ENCODE measurements around the gene IRGQ.

Gene IRGQ

DNA sequence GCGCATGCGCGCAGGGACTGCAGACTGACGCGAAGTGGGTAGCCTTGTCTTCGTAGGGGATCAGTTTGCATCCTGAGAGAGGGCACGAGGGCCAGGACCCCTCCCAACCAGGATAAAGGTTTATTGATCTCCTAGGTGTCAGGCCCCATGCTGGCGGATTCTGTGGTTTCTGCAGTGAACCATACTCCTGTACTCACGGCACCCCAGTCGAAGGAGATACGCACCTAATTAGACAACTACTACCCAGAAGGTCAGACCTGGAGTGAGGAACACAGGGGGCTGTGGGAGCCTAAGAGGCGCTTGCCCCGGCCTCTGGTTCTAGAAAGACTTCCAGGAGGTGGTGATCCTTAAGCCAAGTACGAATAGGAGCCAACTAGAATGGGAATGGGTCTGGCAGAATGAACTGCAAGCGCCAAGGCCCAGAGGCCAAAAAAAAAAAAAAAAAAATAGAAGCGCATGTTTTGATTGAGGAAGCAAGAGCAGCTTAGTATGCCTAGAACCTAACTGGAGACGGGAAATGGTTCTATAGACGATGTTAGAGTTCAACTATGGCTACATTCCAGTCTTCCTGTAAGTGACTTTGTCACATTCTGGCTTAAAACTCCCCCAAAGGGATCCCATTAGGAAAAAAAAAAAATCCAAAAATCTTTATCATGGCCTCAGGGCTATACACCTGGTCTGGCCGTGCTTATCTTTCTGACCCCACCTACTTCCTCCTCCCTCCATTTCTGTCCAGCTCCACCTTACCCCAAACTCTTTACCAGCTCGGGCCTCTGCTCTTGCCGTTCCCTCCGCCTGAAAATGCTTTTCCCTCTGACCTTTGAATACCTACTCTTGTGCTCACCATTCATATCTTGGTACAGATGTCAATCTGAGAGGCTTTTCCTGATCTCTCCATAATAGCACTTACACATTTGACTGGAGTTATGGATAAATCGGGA, 24.4 kb upstream of the IRGQ start:
- peak overlapping the region; percentile 91 for H3K9ac ChIP-seq (ENCODE audit: low read depth, low read length)
- H3K4me3 ChIP-seq (ENCODE audit: low read depth in 1 of 2, low read length in 2 of 2): peak overlapping the region; percentile 72 to 94; a peak in 3 of 4 replicates
- H3K27me3 ChIP-seq (ENCODE audit: insufficient read depth, low read length, poor library complexity): no peaks in the 10 kb centered on the region
- H2AFZ ChIP-seq (ENCODE audit: low read depth, low read length): peak overlapping the region; percentile 98
- H4K20me1 ChIP-seq (ENCODE audit: insufficient read depth, low read length): peaks cover 15% of the 10 kb centered on the region; the same call in 1 of the 2 replicates
- H3K4me2 ChIP-seq (ENCODE audit: insufficient read depth, low read length): peak overlapping the region; percentile 86
- no peaks in the 10 kb centered on the region for H3K9me3 ChIP-seq (ENCODE audit: insufficient read depth, low read length, severe bottlenecking)
- peaks cover 43% of the 10 kb centered on the region for H3K79me2 ChIP-seq (ENCODE audit: insufficient read depth, low read length)
- H3K36me3 ChIP-seq (ENCODE audit: insufficient read depth, low read length): no peaks in the 10 kb centered on the region; the same call in 1 of the 2 replicates
- H3K27ac ChIP-seq (ENCODE audit: low read length): peak overlapping the region; percentile 99
- no peak for DNase-seq
- TF ChIP-seq EZH2 (IDR thresholded peaks at IDR 0.05; ENCODE audit: borderline replicate concordance, low read depth, low read length, severe bottlenecking): no peak
- TF ChIP-seq, protein P1, sequence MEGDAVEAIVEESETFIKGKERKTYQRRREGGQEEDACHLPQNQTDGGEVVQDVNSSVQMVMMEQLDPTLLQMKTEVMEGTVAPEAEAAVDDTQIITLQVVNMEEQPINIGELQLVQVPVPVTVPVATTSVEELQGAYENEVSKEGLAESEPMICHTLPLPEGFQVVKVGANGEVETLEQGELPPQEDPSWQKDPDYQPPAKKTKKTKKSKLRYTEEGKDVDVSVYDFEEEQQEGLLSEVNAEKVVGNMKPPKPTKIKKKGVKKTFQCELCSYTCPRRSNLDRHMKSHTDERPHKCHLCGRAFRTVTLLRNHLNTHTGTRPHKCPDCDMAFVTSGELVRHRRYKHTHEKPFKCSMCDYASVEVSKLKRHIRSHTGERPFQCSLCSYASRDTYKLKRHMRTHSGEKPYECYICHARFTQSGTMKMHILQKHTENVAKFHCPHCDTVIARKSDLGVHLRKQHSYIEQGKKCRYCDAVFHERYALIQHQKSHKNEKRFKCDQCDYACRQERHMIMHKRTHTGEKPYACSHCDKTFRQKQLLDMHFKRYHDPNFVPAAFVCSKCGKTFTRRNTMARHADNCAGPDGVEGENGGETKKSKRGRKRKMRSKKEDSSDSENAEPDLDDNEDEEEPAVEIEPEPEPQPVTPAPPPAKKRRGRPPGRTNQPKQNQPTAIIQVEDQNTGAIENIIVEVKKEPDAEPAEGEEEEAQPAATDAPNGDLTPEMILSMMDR (IDR thresholded peaks at IDR 0.05; ENCODE audit: borderline replicate concordance, extremely low read depth, low read length, poor library complexity, severe bottlenecking): no peak
- peaks cover 38% of the 10 kb centered on the region for H3K4me1 ChIP-seq (ENCODE audit: insufficient read depth, low read length)
- ATAC-seq (ENCODE audit: insufficient read depth, low read depth): no peak

DNA sequence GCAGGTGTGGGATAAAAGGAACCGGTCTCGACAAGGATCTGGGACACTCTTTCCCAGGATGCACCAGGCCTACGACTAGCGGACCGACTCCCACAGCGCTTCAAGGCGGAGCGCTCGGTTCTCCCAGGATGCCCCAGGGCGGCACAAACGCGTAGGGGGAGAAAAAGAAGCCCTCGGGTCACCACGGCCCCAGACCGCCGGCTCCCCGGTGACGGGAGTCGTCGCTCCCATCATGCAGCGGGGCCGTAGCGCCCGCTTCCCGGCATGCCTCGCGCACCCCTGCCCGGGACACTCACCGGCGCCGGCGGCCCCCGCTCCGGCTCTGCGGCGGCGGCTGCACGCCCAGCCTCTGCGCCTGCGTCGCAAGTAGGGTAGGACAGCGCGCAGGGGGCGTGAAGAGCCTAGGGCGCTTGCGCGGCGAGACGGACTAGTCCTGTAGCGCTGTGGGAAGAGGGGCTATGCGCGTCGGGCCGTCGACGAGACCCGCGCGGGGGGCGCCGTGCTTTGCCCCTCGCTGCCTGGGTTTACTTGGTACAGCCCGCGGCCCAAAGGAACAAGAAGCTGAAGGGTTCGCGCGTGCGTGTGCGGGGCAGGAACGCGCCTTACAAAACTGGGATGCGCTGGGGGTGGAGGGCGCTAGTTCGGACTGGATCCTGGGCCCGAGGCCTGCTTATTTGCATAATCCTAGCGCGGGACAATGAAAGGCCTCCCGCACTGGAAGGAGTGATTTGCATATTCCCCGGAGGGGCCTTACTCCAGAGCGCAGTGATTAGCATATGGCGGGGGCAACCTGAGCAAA, 23.5 kb upstream of the IRGQ start, which contains the start of gene ZNF428:
Gene ZNF428, minus strand, starts transcription at position 368 of the 799 bp plus-strand sequence. CDS start 5,325 bp downstream, outside the sequence.
- Histone ChIP-seq H3K4me1 (ENCODE audit: insufficient read depth, low read length) (peaks cover 38% of the 10 kb centered on the region), H3K27me3 (ENCODE audit: insufficient read depth, low read length, poor library complexity) (no peaks in the 10 kb centered on the region), H3K9me3 (ENCODE audit: insufficient read depth, low read length, severe bottlenecking) (no peaks in the 10 kb centered on the region), H3K4me3 (ENCODE audit: low read depth in 1 of 2, low read length in 2 of 2) (peak within 1 kb of the TSS; percentile 72 to 94), H3K79me2 (ENCODE audit: insufficient read depth, low read length) (peaks cover 52% of the 10 kb centered on the region), H3K4me2 (ENCODE audit: insufficient read depth, low read length) (peak within 1 kb of the TSS; percentile 86), H2AFZ (ENCODE audit: low read depth, low read length) (peak within 1 kb of the TSS; percentile 98), H3K27ac (ENCODE audit: low read length) (peak within 1 kb of the TSS; percentile 99), H3K9ac (ENCODE audit: low read depth, low read length) (peak within 1 kb of the TSS; percentile 91), H3K36me3 (ENCODE audit: insufficient read depth, low read length) (no peaks in the 10 kb centered on the region; the same call in 1 of the 2 replicates), H4K20me1 (ENCODE audit: insufficient read depth, low read length) (peaks cover 20% of the 10 kb centered on the region; the same call in 1 of the 2 replicates)
- DNase-seq: peak; percentile 94
- ATAC-seq (ENCODE audit: insufficient read depth, low read depth): peak; percentile 86
- TF ChIP-seq, protein P1 (IDR thresholded peaks at IDR 0.05; ENCODE audit: borderline replicate concordance, extremely low read depth, low read length, poor library complexity, severe bottlenecking): no peak
- TF ChIP-seq EZH2 (IDR thresholded peaks at IDR 0.05; ENCODE audit: borderline replicate concordance, low read depth, low read length, severe bottlenecking): no peak

DNA sequence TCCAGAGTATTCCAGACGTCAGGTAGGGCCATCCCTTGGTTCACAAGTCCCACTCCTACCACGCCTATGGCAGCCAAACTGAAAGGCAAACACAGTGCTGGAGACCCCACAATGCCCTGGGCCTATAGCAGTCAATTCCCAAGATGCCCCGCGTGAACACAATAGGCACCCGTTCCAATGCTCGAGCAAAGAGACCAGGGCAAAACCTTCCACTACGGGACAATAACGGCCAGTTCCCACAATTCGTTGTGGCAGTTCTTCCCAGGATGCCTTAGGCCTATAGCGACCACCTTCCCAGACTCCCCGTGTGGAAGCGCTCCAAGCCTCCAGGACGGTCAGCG, 23.0 kb upstream of the IRGQ start:
- DNase-seq: peak; percentile 82
- Histone ChIP-seq H3K9me3 (ENCODE audit: insufficient read depth, low read length, severe bottlenecking) (no peaks in the 10 kb centered on the region), H2AFZ (ENCODE audit: low read depth, low read length) (peak overlapping the region; percentile 98), H4K20me1 (ENCODE audit: insufficient read depth, low read length) (peaks cover 25% of the 10 kb centered on the region; the same call in 1 of the 2 replicates), H3K4me3 (ENCODE audit: low read depth in 1 of 2, low read length in 2 of 2) (peak overlapping the region; percentile 72 to 94), H3K79me2 (ENCODE audit: insufficient read depth, low read length) (peaks cover 57% of the 10 kb centered on the region), H3K27ac (ENCODE audit: low read length) (peak overlapping the region; percentile 99), H3K4me1 (ENCODE audit: insufficient read depth, low read length) (peaks cover 38% of the 10 kb centered on the region), H3K36me3 (ENCODE audit: insufficient read depth, low read length) (peaks cover 5% of the 10 kb centered on the region), H3K27me3 (ENCODE audit: insufficient read depth, low read length, poor library complexity) (no peaks in the 10 kb centered on the region), H3K4me2 (ENCODE audit: insufficient read depth, low read length) (peak overlapping the region; percentile 86), H3K9ac (ENCODE audit: low read depth, low read length) (peak overlapping the region; percentile 91)
- TF ChIP-seq EZH2 (IDR thresholded peaks at IDR 0.05; ENCODE audit: borderline replicate concordance, low read depth, low read length, severe bottlenecking): no peak
- TF ChIP-seq, protein P1 (IDR thresholded peaks at IDR 0.05; ENCODE audit: borderline replicate concordance, extremely low read depth, low read length, poor library complexity, severe bottlenecking): no peak
- peak; percentile 67 for ATAC-seq (ENCODE audit: insufficient read depth, low read depth)
